Effector CD4-positive, alpha-beta T cell (primary cell): Measurements from ENCODE around the gene CLCC1.
A peak's percentile ranks its signal among the peaks of the same experiment; 100 is the strongest.
"Not testable (repeated sequence)": the region's sequence is repeated elsewhere in the genome, so short reads cannot be mapped to it uniquely, and the experiment has no call there.

Experiments
- DNase-seq: peaks from one replicate; pipeline ENCODE4 v3.0.0-alpha.2; 2020
- total RNA-seq: gene quantifications from one replicate; lab custom pipeline; 2026; lab: John Stamatoyannopoulos, UW

The CLCC1 gene
- 50.7 reads per million, percentile 68 among the genes with 10 or more reads in this experiment for total RNA-seq

- peak; percentile 90 for DNase-seq
Measured at GRCh38 chr1:108963052-108963686, at the start of gene CLCC1. Gene CLCC1, minus strand, starts transcription at chr1:108963484. Its CDS starts 13,047 bp downstream, at chr1:108950437.

DNA sequence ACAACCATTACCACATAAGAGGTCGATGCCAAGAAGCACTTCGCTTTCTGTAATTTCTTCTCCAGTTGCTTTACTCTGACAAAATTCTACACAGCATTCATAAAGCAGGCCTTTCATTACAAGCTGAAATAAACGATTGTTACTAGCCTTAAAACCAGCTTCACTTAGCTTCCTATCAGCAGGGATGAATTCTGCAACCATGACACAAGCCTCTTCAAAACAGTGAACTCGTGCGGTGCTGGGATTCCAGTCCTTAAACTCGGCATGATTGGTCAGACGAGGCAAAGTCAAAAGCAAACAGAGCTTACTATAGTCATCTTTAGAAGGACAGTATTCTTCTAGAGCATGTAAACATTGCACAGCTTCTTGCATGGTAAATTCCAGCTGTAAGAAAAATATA lies 48.1 kb upstream of the CLCC1 start:
- DNase-seq: no peak

- DNase-seq: not testable (repeated sequence)
Measured at GRCh38 chr1:108996622-108997021, 33.3 kb upstream of the CLCC1 start.

- DNase-seq: no peak
Measured at GRCh38 chr1:108983114-108983513, 19.8 kb upstream of the CLCC1 start.

- DNase-seq: no peak
Measured at GRCh38 chr1:108976658-108977057, 13.4 kb upstream of the CLCC1 start.

DNA sequence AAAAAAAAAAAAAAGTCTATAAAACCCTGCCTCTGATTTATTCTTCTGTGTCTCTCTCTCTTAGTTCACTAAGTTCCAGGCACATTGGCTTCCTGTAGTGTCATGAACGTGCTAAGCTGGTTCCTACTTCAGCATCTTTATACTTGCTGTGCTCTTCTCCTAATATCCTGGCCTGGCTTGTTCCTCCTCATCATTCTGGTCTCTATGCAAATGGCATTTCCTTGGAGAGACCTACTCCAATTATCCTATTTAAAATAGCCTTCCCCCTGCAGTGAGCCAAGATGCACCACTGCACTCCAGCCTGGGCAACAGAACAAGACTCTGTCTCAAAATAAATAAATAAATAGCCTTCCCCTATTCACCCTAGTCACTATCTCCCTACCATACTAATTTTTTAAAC lies 9.7 kb upstream of the CLCC1 start:
- DNase-seq: no peak

GRCh38 chr1:108969346-108969745 lies 6.1 kb upstream of the CLCC1 start:
- no peak for DNase-seq

DNA sequence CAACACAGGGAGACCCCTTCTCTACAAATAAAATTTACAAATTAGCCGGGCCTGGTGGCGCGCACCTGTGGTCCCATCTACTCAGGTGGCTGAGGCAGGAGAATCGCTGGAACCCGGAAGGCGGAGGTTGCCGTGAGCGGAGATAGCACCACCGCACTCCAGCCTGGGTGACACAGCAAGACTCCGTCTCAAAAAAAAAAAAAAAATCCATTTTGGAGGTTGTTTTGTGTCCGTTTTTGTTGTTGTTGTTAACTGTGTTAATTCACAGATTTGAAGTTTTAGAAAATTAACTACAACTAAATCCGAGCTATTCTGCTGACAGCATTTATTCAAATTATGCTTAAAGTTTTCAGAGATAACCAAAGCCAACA lies 618 bp downstream of the CLCC1 start:
- peak; percentile 18 for DNase-seq

DNA sequence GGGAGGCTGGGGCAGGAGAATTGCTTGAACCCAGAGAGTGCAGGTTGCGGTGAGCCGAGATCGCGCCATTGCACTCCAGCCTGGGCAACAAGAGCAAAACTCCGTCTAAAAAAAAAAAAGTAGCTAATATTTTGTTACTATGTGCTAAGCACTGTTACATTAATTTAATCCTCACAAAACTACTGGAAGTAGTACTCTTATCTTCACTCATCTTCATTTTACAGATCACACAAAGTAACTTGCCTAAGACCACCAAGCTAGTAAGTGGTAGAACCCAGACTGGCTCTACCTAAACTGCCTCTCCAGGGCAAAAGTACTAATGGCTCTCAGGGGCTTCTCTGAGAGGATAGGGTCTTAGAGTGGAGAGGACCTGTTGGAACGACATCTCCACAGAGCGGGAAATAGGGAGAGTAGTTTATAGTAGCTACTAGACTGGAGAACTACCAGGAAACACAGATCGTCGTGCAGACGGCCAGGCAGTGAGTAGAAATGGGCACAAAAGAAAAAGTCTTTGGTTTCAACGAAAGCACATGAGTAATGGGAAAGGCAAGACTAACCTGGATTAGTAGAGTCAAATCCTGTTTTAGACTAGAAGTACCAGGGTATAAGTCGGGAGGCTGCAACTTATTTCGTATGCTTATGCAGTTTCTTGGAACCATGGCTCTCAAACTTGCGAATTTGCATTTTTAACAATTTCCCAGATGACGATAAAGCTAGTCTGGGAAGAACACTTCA lies 1.4 kb downstream of the CLCC1 start:
- DNase-seq: no peak

DNA sequence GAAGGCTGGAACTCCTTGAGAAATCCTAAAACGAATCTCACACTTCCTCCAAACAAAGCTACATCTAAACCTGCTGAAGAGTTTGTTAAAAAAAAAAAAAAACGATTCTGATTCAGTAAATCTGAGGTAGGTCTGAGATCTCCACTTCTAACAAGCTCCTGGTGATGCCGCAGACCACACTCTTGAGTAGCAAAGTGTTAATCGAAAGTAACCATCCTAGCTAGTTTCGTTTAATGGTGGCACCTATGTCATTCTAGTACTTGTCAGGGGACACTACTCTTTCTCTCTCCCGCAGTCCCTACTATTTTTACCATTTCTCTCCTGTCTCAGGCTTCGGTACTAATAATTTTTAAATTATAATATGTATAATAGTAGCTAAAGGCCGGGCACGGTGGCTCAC lies 2.1 kb downstream of the CLCC1 start:
- no peak for DNase-seq

DNA sequence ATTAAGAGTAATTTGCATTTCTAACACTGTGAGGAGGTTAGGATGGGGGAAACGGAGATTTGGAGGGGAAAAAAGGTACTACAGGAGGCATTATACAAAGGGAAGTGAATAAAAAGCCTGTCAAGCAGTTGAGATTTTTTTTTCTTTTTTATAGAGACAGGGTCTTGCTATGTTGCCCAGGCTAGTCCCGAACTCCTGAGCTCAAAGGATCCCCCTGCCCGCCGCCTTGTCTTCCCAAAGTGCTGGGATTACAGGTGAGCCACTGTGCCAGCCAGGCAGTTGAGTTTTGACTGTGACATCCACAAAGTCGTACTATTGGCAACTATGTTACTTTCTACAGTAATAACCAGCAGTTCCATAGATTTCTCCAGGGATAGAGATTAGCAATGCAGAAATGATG lies 2.6 kb downstream of the CLCC1 start:
- DNase-seq: no peak

DNA sequence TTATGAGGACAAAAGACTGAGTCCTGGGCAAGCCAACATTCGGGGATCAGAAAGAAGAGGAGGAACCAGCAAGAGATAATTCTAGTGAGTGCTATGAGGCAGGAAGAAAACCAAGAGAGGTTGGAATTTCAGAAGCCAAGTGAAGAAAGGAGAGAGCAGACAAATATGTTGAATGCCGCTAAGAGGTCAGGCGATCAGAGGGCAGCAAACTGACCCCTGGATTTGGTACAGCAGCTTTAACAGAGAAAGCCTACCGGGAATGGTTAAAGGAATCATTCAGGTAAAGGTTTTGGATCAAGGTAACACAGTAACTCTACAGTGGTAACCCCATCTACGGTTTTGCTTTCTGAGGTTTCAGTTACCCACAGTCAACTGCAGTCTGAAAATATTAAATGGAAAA lies 5.4 kb downstream of the CLCC1 start:
- no peak for DNase-seq

GRCh38 chr1:108955881-108956280 lies 7.4 kb downstream of the CLCC1 start:
- DNase-seq: no peak

GRCh38 chr1:108955111-108955510 lies 8.2 kb downstream of the CLCC1 start:
- no peak for DNase-seq

DNA sequence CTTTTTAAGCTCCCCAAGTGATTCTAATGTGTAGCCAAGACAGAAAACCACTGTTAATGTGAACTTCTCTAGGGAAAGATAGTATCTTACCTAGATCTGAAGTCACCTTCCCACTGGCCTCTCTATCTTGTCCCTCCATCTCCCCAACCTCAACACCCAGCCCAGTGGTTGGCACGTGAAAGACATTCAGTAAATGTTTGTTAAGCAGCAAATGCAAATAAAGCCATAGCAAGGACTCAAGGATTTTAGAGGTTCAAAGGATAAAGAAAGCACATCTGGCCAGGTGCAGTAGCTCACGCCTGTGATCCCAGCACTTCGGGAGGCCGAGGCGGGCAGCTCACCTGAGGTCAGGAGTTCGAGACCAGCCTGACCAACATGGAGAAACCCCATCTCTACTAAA lies 9.8 kb downstream of the CLCC1 start:
- DNase-seq: no peak

DNA sequence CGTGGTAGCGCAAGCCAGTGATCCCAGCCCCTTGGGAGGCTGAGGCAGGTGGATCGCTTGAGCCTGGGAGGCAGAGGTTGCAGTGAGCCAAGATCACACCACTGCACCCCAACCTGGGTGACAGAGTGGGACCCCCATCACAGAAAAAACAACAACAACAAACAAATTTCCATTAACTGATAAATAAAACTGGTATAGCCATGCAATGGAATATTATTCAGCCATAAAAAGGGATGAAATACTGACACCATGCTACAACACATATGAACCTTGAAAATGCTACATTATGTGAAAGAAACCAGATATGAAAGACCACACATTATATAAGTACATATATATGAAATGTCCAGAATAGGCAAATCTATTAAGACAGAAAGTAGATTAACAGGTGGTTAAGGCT lies 12.0 kb downstream of the CLCC1 start:
- no peak for DNase-seq

- DNase-seq: no peak
Measured at GRCh38 chr1:108949044-108949443, 14.2 kb downstream of the CLCC1 start.

DNA sequence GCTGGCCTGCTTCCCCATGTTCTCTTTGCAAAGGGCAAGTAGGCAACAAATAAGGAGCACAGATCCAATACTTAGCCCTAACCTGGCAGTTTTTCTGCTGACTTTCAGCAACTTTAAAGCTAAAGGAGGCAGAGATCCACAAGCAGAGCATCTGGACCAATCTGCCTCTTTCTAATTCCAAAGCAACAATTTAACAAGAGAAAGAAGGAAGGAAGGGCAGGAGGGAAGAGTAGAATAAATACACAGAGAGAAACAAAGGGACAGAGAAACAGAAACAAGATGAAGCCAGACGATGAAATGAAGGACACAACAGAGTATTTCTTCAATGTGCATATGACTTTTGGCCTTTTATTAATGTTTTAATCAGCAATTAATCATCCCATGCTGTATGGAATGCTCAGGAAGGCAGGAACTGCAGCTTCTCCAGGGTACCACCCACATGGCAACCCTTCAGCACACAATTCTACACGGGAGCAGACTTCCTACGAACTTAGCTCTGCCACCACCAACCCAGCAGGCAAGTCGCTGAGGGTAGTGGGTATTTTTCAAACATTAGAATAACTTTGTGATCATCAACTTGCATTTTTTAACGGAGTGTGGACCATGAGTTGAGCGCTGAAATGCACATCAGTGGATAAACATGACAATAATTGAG lies 15.3 kb downstream of the CLCC1 start:
- DNase-seq: no peak

DNA sequence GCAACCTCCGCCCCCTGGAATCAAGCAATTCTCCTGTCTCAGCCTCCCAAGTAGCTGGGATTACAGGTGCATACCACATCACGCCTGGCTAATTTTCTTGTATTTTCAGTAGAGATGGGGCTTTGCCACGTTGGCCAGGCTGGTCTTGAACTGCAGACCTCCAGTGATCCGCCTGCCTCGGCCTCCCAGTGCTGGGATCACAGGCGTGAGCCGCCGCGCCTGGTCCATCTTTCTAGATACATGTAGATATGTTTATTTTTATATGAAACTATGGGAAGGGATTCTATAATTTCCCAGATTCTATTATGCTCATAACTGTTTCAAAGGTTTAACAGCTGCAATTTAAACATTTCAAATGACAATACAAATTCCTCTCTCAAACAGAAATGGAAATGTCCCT lies 27.1 kb downstream of the CLCC1 start:
- DNase-seq: no peak

DNA sequence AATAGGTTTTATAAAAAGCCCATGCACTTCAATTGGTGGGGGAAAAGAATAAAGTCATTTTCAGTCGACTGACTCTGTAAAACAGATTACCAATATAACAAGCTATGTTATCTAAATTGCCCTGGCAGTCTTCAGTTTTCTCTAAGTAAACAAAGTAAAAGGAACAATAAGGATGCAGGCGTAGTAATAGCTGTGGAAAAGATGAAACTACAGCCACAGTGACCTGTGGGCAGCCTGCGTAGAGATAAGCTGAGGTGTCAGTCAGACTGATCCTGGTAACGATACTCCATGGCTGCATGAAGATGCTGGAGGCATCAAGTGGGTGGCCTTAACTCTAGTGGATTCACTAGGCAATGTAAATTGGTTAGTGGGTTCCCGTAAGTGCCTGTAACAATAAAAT lies 29.3 kb downstream of the CLCC1 start:
- DNase-seq: no peak

DNA sequence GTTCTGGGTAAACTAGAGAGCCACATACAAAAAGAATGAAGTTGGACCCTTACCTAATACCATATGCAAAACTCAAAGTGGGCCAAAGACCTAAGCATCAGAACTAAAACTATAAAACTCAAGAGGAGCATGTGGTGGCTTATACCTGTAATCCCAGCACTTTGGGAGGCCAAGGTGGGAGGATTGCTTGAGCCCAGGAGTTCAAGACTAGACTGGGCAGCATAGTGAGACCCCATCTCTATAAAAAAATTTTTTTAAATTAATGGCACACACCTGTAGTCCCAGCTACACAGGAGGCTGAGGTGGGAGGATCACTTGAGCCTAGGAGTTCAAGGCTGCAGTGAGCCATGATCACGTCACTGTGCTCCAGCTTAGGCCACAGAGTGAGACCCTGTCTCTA lies 35.7 kb downstream of the CLCC1 start:
- DNase-seq: not testable (repeated sequence)

GRCh38 chr1:108925920-108926319 lies 37.4 kb downstream of the CLCC1 start:
- no peak for DNase-seq

DNA sequence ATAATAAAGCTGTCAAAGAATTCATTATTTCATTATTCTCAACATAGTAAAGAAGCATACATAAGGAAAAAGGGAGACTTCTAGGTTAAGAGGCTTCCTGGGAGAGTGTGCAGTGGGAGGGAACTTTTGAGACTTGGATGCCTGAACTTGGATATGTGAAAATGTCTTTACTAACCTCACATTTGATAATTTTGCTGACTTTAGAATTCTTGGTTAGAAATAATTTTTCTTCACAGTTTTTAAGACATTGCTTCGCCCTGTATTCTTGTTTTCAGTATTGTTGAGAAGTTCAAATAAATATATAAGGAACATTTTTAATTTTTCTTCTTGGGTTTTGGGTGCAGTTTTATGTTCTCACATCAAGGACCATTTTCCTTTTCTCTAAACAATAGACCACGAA lies 46.5 kb downstream of the CLCC1 start:
- DNase-seq: no peak
